Neural crest cell (in vitro differentiated cells): ENCODE results near the gene LIPK. TPM values are rescaled to one million over a fixed set of nuclear protein-coding genes. Genes with fewer than 3 reads are reported as not detected.

ENCODE experiments used
- DNase-seq: peaks from one replicate; pipeline ENCODE4 v3.0.0; 2021; ENCODE audit warnings: low read depth, mixed read lengths, low spot score
- H3K27ac Mint-ChIP-seq: one replicate; pipeline ENCODE4 v1.8.0; 2021; ENCODE audit warnings: mild to moderate bottlenecking, mixed read lengths; ENCODE audit not compliant: unreplicated experiment
- H3K27me3 Mint-ChIP-seq: 2 replicates; pipeline ENCODE4 v1.8.0; 2021; ENCODE audit warnings: low read depth, mild to moderate bottlenecking, mixed read lengths
- H3K36me3 Mint-ChIP-seq: 2 replicates; pipeline ENCODE4 v1.8.0; 2021; ENCODE audit warnings: low read depth, mild to moderate bottlenecking, mixed read lengths
- H3K4me1 Mint-ChIP-seq: 2 replicates; pipeline ENCODE4 v1.8.0; 2021; ENCODE audit warnings: mixed read lengths
- H3K4me3 Mint-ChIP-seq: one replicate; pipeline ENCODE4 v1.8.0; 2021; ENCODE audit warnings: mild to moderate bottlenecking, mixed read lengths
- H3K9me3 Mint-ChIP-seq: 2 replicates; pipeline ENCODE4 v1.8.0; 2021; ENCODE audit warnings: mixed read lengths
- CTCF ChIP-seq: fragments of 200-600 bp; sonication (generic); conservative IDR thresholded peaks from 2 replicates; pipeline ENCODE4 v1.5.0; 2021; ENCODE audit warnings: antibody characterized with exemption, mild to moderate bottlenecking
- total RNA-seq: library from RNA; stranded (reverse); gene quantifications from 2 replicates; pipeline ENCODE4 v1.2.1, GENCODE V29; 2021

LIPK gene
- total RNA-seq, 1 donor from 2014 or later = not detected

- Mint-ChIP-seq H3K4me3 (no peak overlapping the region), H3K27me3 (peaks cover 6% of the 10 kb centered on the region), H3K27ac (no peak overlapping the region), H3K9me3 (peaks cover 2% of the 10 kb centered on the region), H3K4me1 (no peaks in the 10 kb centered on the region), H3K36me3 (no peaks in the 10 kb centered on the region)
- DNase-seq = no peak
- no peak for TF ChIP-seq CTCF
Observed at GRCh38 chr10:88725798-88726197, 19.7 kb downstream of the LIPK start.

GRCh38 chr10:88728107-88728763 lies 22.2 kb downstream of the LIPK start:
- Mint-ChIP-seq H3K27me3 (peaks cover 6% of the 10 kb centered on the region), H3K36me3 (no peaks in the 10 kb centered on the region)

GRCh38 chr10:88730864-88731263 lies 24.8 kb downstream of the LIPK start:
- H3K27ac Mint-ChIP-seq = no peak overlapping the region
- H3K27me3 Mint-ChIP-seq = peaks cover 6% of the 10 kb centered on the region
- H3K36me3 Mint-ChIP-seq = no peaks in the 10 kb centered on the region
- no peak for TF ChIP-seq CTCF
- no peak overlapping the region for H3K4me3 Mint-ChIP-seq
- peaks cover 2% of the 10 kb centered on the region for H3K9me3 Mint-ChIP-seq
- peaks cover 13% of the 10 kb centered on the region for H3K4me1 Mint-ChIP-seq
- DNase-seq = no peak

More at GRCh38 chr10:88728107-88728763, 22.2 kb downstream of the LIPK start:
- no peak overlapping the region for H3K27ac Mint-ChIP-seq
- peak; percentile 6 for DNase-seq
- TF ChIP-seq CTCF = peak; percentile 34
- no peak overlapping the region for H3K4me3 Mint-ChIP-seq
- H3K4me1 Mint-ChIP-seq = no peaks in the 10 kb centered on the region
- peaks cover 2% of the 10 kb centered on the region for H3K9me3 Mint-ChIP-seq

- no peak for DNase-seq
- Mint-ChIP-seq H3K27ac (no peak overlapping the region), H3K4me1 (peaks cover 13% of the 10 kb centered on the region)
Observed at GRCh38 chr10:88731296-88731695, 25.2 kb downstream of the LIPK start.

GRCh38 chr10:88733215-88733614 lies 27.2 kb downstream of the LIPK start:
- DNase-seq = no peak
- H3K27me3 Mint-ChIP-seq = no peaks in the 10 kb centered on the region
- H3K27ac Mint-ChIP-seq = no peak overlapping the region
- H3K4me1 Mint-ChIP-seq = peaks cover 13% of the 10 kb centered on the region
- no peak overlapping the region for H3K4me3 Mint-ChIP-seq
- no peak for TF ChIP-seq CTCF
- H3K9me3 Mint-ChIP-seq = no peaks in the 10 kb centered on the region
- H3K36me3 Mint-ChIP-seq = no peaks in the 10 kb centered on the region

More at GRCh38 chr10:88731296-88731695, 25.2 kb downstream of the LIPK start:
- Mint-ChIP-seq H3K36me3 (no peaks in the 10 kb centered on the region), H3K27me3 (peaks cover 3% of the 10 kb centered on the region), H3K9me3 (no peaks in the 10 kb centered on the region), H3K4me3 (no peak overlapping the region)
- no peak for TF ChIP-seq CTCF
